Brain microvascular endothelial cell (primary cell): ENCODE results near the gene ZNF335.

Source experiments
- DNase-seq: peaks from one replicate; pipeline ENCODE4 v3.0.0-alpha.2; 2020
- H3K27ac ChIP-seq: fragments of 250-450 bp; sonication (Bioruptor Pico); 2 replicates; pipeline ENCODE4 v1.5.1; 2020; ENCODE audit warnings: mild to moderate bottlenecking, moderate library complexity
- H3K27me3 ChIP-seq: fragments of 250-450 bp; sonication (Bioruptor Pico); replicated peaks from 2 replicates; pipeline ENCODE4 v1.5.1; 2020; ENCODE audit warnings: mild to moderate bottlenecking
- H3K36me3 ChIP-seq: fragments of 250-450 bp; sonication (Bioruptor Pico); replicated peaks from 2 replicates; pipeline ENCODE4 v1.5.1; 2020; ENCODE audit warnings: mild to moderate bottlenecking
- H3K4me3 ChIP-seq: 2 replicates; pipeline ENCODE4 v1.5.1; 2011; ENCODE audit warnings: low read depth, mild to moderate bottlenecking, control low read depth, low read length, moderate library complexity
- in situ Hi-C: cut with HindIII; loops from 2 replicates; pipeline ENCODE4 v1.10.0; 2017; ENCODE audit warnings: low sequenced_read_pairs, low pct_ligation_motif_present
- TF ChIP-seq, protein P1 (sequence below): IDR thresholded peaks from 2 replicates; pipeline ENCODE4 v1.5.1; 2011; ENCODE audit warnings: low read depth, mild to moderate bottlenecking, moderate library complexity, low read length, control low read depth, inconsistent platforms; ENCODE audit errors: missing control alignments

Gene ZNF335

DNA sequence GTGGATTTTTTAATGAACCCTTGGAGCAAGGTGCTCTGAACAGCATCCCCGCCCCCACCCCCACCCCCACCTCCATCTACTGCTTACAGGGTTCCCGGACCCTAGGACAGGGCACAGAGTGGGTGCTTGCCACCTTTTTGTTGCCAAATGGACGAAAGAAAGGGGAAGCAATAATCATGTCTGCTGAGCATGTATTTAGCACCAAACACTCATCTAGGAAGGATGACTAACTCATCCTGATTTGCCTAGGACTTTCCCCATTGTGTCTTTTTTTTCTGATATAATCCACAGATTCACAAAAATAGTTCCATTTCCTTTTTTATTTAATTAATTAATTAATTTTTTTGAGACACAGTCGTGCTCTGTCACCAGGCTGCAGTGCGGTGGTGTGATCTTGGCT is 58.9 kb downstream of the ZNF335 start:
- in situ Hi-C loops = no loop called here
- no peaks in the 10 kb centered on the region for H3K36me3 ChIP-seq
- TF ChIP-seq, protein P1, sequence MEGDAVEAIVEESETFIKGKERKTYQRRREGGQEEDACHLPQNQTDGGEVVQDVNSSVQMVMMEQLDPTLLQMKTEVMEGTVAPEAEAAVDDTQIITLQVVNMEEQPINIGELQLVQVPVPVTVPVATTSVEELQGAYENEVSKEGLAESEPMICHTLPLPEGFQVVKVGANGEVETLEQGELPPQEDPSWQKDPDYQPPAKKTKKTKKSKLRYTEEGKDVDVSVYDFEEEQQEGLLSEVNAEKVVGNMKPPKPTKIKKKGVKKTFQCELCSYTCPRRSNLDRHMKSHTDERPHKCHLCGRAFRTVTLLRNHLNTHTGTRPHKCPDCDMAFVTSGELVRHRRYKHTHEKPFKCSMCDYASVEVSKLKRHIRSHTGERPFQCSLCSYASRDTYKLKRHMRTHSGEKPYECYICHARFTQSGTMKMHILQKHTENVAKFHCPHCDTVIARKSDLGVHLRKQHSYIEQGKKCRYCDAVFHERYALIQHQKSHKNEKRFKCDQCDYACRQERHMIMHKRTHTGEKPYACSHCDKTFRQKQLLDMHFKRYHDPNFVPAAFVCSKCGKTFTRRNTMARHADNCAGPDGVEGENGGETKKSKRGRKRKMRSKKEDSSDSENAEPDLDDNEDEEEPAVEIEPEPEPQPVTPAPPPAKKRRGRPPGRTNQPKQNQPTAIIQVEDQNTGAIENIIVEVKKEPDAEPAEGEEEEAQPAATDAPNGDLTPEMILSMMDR = no peak
- no peak overlapping the region for H3K27ac ChIP-seq
- DNase-seq = no peak
- no peak overlapping the region for H3K4me3 ChIP-seq
- no peaks in the 10 kb centered on the region for H3K27me3 ChIP-seq

DNA sequence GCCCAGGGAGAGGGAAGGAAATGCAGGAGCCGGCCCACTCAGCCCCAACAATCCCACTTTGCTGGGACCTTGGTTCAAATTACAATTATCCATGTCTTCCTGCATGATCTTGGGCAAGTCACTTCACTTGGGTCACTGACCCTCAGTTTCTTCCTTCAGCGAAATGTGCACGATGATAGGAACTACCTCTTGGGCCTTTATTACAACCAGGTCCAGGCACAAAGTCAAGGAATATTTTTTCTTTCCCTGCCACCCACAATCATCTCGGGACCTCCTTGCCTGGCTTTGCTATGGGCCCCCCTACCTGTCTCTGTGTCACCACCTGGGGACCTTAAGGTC is 59.7 kb downstream of the ZNF335 start:
- Histone ChIP-seq H3K27ac (no peak overlapping the region), H3K27me3 (no peaks in the 10 kb centered on the region), H3K4me3 (peak overlapping the region; percentile 60), H3K36me3 (no peaks in the 10 kb centered on the region)
- DNase-seq = no peak
- TF ChIP-seq, protein P1 = no peak
- in situ Hi-C loops = no loop called here

DNA sequence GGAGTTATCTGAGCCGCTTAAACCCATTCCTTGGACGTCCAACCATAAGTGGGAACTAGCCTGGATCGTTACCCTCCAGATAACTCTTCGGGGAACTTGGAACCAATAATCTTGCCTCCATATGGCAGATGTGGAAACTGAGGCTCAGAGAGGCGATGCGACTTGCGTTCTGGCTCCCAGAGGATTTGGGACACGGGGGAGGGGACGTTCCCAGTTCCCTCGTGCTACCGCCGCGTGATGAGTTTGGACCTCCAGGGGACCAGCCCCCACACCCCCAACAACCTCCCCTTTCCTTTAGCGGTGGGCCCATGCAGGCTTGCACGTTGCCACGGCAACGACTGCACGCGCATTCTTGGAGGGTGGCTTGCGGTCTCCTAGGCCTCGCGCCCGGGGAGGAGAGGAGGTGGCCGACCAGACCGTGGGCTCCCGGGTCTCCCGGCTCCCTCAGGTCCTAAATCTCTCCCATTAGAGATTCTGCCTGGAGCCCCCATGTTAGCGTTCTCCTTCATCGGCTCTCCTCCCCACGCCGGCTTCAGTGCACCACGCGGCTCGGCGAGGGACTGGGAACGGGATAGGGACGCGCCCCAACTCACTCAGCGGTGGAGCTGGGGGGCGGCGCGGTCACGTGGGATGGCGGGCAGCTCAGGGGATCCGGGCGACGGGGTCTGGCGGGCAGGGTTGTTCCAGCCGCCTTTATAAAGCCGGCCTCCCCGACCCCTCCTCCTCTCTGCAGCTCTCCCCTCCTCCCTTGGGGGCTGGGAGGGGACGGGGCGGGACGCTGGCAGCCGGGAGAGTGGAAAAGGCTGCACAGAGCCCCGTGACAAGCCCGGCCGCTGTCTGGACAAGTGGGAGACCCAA is 60.3 kb downstream of the ZNF335 start, which contains the start of gene PLTP:
Gene PLTP (minus strand): TSS at position 670 of the 858 bp plus-strand sequence. CDS start 703 bp downstream, outside the sequence.
- TF ChIP-seq, protein P1 = no peak
- Histone ChIP-seq H3K27me3 (no peaks in the 10 kb centered on the region), H3K4me3 (peak within 1 kb of the TSS; percentile 60), H3K27ac (peak within 1 kb of the TSS; percentile 70), H3K36me3 (no peaks in the 10 kb centered on the region)
- peak; percentile 40 for DNase-seq
- in situ Hi-C loops = no loop called here

DNA sequence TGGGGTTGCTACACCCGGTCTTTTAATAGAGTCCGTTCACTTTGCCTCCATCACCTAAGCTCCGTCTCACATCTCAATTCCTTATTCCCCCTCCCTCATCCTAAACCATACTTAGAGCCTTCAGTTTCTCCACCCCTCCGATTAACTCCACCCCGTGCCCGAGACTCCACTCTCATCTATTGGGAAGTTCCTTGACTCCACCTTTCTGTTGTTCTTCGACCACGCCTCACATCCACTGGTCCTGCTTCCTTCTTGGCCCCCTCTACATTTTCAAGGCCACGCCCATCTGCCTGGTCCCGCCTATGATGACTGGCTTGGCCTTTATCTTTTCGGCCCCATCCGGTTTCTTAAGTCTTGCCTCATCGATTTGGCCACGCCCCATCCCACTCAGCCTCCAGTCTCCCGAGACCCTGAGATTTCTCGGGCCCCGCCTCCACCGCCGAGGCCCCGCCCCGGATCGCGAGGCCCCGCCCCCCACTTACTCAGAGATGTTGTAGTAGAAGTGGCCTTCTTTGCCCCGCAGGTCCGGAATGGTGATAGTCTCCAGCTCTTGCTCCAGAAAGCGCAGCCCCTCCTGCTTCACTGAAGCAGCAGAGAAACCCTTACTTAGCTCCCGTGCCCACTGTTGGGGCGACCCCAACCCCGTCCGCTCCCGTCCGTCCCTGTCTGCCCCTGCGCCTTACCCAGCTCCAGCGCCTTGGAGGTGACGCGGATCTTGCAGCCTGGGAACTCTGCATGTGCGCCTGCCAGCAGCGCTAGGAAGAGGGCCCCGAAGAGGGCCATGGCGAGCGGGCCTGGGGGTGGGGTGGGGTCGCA is 61.1 kb downstream of the ZNF335 start:
- Histone ChIP-seq H3K4me3 (peak overlapping the region; percentile 60), H3K27me3 (no peaks in the 10 kb centered on the region), H3K36me3 (no peaks in the 10 kb centered on the region), H3K27ac (peak overlapping the region; percentile 70)
- TF ChIP-seq, protein P1 = no peak
- in situ Hi-C loops = no loop called here
- peak; percentile 100 for DNase-seq

DNA sequence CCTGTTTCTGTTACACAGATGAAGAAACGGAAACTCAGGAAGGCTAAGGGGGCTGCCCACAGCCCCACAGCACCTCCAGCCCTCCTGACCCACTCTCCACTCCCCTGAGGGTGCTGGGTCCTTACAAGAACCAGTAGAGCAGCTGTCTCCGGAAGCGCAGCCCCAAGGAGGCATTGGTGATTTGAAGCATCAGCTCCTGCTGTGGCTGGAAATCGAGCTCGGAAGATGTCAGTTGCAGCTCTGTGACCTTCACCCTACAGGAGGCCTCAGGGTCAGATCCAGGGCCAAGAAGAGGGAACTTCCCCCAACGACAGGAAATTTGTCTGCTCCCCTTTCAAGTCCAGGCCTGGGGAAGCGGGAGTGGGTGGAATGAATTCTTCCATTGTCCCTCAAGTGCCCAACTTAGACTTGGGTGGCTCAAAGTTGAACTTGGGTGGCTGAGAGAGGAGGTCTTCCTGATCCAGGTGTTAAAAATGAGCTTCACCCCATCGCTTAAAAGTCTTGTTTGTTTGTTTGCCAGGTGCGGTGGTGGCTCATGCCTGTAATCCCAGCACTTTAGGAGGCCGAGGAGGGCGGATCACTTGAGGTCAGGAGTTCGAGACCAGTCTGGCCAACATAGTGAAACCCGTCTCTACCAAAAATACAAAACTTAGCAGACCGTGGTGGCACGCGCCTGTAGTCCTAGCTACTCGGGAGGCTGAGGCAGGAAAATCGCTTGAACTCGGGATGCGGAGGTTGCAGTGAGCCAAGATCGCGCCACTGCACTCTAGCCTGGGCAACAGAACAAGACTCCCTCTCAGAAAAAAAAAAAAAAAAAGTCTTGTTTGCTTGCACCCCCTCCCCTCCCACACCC is 62.0 kb downstream of the ZNF335 start:
- H3K4me3 ChIP-seq = peak overlapping the region; percentile 29
- no peak for DNase-seq
- in situ Hi-C loops = no loop called here
- no peaks in the 10 kb centered on the region for H3K27me3 ChIP-seq
- no peak overlapping the region for H3K27ac ChIP-seq
- TF ChIP-seq, protein P1 = no peak
- no peaks in the 10 kb centered on the region for H3K36me3 ChIP-seq
